HG03565 (cell line): ENCODE results near the gene TRAF3.
"Not testable (repeated sequence)": the region's sequence is repeated elsewhere in the genome, so short reads cannot be mapped to it uniquely, and the experiment has no call there.

ENCODE experiments used
- ATAC-seq: cut with Tn5 transposase; IDR thresholded peaks from one replicate; pipeline ENCODE4 v1.9.1; 2021; ENCODE audit warnings: mild to moderate bottlenecking, moderate library complexity; ENCODE audit not compliant: unreplicated experiment

TRAF3 gene

DNA sequence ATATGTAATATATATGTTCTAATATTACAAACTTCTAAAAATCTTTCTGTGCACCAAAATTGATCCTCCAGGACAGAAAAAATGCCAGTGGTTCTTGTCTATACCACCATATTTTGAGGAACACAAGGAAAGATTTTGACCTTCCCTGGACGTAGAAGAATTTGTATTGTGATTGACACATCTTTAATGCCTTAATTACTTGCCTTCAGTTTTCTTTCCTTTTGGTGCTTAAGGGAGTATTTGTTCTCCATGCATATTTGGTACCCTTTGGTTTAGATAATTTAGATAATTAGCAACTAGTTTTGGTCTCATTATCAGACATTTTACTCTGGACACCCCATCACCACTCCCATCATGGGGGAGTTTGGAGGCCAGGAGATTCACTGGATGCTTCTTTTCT is 27.6 kb downstream of the TRAF3 start:
- no peak for ATAC-seq

DNA sequence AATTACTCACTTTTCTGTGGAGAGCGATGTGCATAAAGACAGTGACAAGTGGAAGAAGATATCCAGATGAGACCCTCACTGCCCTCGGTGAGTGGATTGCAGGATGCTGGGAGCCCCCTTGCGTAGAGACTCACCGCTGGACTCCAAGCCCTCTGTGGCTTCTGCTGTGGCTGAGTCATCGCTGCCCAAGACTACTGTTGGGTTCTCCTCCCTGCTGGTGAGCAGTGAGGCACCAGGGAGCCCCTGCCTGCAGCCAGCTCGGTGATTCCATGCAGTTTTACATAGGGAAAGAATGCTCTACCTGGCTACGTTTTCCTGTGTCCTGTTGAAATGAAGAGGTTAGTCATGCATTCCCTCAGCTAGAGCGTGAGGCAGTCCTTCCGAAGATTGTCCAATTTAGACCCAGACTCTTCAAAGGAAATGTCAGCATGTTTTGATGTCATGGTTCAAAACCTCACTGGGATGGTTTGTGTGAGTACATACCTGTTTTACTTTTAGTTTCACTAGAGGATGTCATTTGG is 28.2 kb downstream of the TRAF3 start:
- peak; percentile 39 for ATAC-seq

DNA sequence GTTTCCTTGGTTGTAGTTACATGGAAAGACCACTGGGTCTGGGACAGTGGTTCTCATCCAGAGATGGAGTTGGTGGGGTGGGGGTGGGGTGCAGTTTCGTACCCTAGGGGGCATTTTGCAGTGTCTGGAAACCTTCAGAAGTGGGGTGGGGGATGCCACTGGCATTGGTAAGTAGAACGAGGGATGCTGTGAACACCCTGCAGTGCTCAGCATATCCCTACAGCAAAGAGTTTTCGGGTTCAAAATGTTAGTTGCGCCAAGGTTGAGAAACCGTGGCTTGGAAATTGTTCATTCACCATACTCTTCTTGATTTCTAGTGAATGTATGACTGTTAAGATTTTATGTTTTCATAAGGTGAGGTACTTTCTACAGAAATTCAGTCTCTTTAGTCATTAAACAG is 28.7 kb downstream of the TRAF3 start:
- no peak for ATAC-seq

DNA sequence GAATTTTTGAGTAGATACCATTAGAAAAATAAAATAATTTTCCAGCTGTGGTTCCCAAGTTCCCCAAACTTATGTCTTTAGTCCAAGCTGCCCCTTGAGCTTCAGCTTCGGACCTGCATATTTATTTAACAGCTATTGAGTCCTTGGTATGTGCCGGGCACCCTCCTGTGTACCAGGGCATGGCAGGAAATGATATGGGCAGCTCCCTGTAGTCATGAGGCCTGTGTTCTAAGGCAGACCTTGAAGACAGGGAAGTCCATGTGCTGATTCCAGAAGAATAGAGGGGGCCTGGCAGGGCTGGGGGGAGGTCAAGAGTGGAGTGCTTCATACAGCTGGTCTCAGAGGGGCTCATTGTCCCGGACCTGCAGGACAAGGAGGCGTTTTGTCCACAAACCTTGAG is 29.2 kb downstream of the TRAF3 start:
- ATAC-seq = no peak

DNA sequence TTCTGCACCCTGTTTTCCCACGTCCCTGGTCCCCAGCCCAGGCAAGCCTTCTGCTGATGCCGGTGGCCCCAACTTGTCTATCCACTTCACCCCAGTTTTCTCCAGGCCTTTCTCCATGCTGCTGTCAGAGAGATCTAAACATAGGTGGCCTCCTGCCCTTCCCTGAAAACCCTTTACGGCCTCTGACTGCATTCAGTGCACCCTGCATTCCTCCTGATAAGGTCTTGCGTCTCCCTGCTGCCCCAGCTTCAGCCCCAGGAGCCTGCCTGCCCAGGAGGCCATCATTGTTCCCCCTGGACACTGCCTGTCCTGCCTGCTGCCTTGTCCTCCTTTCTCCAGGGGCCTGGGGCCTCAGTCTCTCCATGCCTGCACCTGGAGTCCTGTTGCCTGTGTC is 29.8 kb downstream of the TRAF3 start:
- ATAC-seq = no peak

DNA sequence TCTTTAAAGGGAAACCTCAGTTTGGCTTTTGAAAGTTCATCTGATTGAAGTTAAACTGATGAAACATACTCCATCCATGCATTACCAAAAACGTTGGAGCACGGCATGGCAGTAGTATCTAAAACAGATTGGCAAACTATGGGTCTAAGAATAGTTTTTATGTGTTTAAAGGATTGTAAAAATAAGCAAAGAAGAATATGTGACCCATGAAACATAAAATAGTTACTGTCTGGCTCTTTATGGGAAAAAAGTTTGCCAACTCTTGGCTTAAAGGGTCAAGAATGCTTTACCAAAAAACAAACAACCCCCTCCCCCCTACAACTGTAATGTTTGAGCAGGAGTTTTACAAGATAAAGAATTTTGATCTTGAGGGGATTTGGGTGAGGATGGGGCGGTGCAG is 32.6 kb downstream of the TRAF3 start:
- no peak for ATAC-seq

DNA sequence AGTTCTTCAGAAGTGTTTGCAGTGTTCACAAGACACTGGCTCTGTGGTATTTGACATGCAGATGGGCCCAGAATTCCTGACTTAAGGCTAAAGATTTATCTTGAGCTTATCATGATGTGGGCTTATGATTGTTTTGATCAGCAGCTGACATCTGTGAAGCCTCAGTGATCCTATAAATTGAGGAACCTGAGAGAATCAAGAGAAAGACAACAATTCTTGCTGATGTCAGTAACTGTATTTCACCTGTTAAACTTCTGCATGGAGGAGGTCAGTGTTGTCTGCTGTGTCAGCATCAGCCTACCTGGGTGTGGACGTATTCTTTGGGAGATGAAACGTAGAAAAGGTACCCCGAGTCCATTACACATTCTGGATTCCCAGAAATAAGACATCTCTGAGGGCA is 33.3 kb downstream of the TRAF3 start:
- no peak for ATAC-seq

DNA sequence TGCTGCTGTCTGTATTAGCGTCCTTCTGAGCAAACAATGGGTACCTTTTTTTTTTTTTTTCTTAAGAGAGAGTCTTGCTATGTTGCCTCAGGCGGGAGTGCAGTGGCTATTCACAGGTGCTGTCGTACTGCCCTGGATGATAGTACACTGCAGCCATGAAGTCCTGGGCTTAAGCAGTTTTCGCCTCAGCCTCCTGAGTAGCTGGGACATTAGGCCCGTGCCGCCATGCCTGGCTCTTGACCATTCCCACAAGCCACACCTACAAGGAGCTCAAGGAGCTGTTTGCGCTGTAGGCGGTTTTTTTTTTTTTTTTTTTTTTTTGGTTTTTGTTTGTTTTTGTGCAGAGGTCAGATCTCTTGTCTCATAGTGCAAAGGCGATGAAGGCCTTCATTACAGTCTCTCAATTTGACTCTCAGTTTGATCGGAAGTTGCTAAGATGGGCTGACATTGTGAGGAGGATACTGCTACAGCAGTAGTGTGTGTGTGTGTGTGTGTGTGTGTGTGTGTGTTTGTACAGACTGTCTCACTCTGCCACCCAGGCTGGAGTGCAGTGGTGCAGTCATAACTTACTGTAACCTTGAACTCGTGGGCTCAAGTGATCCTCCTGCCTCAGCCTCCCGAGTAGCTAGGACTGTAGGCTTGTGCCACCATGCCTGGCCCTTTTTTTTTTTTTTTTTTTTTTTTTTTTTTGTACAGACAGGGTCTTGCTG is 34.2 kb downstream of the TRAF3 start:
- ATAC-seq = no peak

DNA sequence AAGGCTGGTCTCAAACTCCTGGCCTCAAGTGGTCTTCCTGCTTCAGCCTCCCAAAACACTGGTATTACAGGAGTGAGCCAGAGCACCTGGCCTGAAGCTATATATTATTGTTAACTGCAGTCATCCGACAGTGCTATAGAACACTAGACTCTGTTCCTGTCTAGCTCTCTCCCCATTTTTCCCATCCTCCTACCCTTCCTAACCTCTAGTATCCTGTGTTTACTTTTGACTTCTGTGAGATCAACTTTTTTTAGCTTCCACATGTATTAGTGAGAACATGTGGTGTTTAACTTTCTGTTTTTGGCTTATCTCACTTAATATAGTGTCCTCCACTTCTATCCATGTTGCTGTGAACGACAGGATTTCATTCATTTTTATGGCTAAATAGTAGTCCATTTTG is 34.7 kb downstream of the TRAF3 start:
- no peak for ATAC-seq

DNA sequence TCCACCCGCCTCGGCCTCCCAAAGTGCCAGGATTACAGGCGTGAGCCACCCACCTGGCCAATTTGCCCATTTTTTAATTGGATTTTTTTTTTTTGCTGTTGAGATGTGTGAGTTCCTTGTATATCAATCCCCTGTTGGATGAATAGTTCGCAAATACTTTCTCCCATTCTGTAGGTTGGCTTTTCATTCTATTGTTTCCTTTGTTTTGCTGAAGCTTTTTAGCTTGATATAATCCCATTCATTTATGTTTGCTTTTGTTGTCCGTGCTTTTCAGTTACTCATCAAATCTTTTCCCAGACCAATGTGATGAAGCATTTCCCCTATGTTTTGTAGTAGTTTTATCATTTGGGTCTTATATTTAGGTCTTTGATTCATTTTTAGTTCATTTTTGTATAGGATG is 36.4 kb downstream of the TRAF3 start:
- ATAC-seq = no peak

DNA sequence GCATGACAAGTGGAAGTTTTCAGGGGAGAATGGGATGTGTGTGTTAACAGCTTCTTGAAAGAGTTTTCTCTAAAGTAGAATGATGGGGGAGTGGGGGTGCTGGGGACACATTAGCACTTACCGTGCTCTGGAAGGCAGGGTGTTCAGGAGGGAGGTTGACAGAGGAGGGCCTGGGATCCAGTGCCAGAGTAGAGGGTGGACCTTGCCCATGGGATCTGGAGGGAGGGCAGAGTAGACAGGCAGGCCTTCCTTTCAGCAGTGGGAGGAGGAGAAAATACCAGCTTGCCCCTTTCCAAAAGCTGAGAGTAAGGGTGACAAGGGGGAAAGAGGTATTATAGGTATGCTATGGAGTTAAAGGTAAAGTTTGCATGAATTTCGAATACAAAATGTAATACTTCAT is 40.1 kb downstream of the TRAF3 start:
- no peak for ATAC-seq

DNA sequence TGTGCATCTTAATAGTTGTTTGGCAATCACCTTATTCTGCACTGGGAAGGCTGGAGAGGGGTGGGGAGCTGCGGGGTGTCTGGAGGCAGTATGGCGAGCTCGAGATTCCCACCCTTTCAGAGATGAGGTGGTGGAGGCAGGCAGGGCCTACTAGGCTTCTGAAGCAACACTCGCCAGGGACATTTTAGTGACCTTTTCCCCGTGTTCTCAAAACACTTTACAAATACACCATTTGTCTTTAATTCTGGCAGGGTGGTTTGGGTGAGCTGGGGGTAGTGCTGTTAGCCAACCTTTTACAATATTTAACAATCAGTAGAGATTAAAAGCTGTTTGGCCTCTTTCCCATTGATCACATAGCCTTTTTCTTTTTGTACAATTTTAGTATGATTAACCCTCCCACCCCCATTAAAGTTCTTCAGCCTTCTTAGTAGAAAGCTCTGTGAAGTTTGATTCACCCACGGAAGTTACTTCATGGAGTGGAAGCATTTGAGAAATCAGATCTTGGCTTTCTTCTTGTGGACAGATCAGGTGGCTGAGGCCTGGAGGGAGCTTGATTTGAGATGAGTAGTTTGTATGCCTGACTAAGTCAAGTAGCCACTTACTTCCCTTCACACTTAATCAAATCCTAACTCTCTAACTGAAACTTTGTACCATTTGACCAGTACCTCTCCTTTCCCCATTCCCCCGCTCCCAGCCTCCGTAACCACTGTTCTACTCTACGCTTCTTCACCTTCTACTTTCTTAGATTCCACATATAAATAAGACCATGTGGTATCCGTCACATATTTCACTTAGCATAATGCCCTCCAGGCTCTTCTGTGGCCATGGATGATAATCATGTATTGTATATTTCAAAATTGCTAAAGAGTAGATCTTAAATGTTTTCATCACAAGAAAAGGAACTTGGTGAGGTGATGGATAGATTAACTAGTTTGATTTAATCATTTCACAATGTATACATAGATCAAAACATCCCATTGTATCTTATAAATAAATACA is 41.0 kb downstream of the TRAF3 start:
- ATAC-seq = no peak

DNA sequence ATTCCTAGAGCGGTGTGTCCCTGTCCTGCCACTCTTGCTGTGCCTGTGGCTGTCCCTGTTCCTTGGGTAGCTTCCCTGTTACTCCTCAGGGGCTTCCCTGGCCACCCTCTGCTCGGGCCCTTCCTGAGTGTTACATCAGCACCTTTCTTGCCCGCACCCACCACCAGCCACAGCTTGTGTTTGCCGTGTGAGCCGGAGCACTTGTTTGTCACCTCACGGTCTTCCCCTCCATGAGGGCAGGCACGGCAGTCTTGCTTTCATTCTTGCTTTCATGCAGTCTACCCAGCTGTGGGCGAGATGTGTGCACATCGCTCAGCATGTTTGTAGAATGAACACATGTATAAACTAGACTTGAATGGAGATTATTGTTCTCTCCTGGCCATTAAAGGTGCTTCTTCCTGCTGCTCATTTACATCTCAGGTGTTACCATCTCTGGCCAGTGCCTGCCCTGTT is 42.0 kb downstream of the TRAF3 start:
- peak; percentile 55 for ATAC-seq

DNA sequence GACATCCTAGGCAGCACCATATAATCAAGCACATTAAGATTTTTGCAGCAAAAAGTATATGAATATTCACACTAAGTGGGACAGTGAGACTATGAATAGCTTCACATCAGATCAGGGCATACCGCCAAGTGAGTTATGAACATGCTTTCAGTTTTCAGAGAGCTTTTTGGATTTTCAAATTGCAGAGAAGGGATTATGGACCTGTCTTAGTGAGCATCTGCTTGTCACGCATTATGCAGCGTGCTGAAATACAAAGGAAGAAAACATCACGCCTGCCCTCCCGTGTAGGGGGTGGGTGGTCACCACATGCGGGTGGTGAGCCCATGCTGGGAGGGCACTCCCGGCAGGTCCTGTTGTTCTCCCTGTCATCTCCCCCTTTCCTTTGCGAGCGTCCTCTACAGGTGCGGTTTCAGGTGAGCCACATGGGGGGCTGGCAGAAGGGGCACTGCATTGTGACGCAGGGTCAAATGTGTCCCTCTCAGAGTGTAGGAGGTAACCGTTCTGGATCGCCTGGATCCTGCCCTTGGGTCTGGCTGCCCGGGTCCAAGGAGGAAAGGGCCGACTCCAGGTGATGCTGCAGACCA is 42.6 kb downstream of the TRAF3 start:
- peak; percentile 7 for ATAC-seq

DNA sequence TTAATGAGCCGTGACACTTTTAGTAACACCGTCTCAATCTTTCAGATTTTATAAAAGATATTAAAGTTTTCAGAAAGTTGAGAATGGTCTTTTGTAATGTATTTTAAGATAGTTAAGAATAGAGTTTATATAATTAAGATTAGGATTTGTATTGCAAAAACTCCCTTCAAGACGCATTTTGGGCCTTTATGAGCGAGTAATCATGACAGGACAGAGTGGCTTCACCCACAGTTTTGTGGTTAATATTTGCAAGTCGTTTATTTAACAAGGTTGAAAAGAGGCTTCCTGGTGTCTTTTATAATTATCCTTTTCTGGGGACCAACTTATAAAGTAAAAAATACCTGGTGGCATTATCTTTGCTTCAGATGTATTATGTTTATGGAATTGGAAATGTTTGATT is 44.0 kb downstream of the TRAF3 start:
- ATAC-seq = no peak

DNA sequence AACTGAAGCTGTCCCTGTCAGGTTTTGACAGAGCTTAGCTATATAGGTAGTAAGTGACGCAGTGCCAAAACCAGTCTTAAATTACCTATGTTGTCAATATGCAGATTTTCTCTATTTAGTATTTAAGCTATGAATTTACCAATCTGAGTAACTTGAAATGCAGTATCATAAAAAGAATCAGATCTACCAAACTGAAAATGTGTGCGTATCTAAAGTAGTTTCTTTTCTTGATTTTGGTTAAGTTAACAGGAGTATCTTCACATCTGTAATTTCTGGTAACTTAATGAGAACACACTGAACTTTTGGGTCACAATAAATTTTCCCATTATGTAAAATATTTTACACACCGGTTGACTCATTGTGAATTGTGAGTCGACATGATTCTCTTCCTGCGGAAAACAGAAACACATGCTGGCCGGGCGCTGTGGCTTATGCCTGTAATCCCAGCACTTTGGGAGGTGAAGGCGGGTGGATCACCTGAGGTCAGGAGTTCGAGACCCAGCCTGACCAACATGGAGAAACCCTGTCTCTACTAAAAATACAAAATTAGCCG is 45.1 kb downstream of the TRAF3 start:
- ATAC-seq = no peak

DNA sequence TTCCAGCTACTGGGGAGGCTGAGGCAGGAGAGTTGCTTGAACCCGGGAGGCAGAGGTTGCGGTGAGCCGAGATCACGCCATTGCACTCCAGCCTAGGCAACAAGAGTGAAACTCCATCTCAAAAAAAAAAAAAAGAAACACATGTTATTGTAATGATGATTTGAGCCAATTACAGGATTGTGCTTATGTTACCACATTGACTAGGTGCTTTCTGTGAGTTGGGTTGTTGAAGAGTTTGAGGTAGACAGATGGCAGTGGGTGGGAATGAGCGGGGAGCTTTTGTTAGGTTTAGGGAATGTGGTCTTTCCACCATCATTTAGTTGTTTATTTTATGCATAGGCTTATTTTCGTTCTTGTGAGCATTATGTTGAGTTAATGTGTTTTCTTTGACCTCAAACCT is 45.6 kb downstream of the TRAF3 start:
- not testable (repeated sequence) for ATAC-seq

DNA sequence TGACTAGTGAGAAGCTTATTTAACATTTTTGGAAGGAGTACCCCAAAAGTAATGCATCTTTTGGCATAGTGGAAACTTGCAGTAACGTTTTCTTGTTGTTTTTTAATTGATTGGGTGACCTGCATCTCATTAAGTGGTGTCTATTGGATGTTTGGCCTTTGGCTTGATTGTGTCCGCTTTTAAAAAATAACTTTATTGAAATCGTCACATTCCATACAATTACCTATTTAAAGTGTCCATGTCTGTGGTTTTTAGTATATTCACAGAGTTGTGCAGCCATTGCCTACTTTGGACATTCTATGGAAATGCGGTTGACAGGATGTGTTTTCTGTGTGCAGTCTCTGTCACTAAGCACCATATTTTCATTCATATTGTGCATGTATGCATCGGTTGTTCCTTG is 46.3 kb downstream of the TRAF3 start:
- no peak for ATAC-seq

DNA sequence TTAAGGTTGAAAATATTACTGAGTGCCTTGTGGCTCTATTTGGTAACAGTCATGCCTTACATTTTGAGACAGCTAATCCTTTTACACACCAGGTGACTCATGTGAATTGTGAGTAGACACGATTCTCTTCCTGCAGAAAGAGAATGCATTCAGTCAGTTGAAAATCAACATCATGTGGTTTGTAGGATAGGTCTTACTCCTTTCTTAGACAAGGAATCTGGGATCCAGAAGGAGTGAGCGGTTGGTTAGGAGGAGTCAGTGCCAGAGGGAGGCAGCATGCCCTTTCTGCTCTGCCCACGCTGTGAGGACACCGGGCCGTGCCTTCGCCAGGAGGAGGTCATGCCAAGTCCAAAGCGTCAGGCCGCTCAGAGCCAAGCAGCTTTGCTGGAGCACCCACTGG is 47.6 kb downstream of the TRAF3 start:
- ATAC-seq = no peak

DNA sequence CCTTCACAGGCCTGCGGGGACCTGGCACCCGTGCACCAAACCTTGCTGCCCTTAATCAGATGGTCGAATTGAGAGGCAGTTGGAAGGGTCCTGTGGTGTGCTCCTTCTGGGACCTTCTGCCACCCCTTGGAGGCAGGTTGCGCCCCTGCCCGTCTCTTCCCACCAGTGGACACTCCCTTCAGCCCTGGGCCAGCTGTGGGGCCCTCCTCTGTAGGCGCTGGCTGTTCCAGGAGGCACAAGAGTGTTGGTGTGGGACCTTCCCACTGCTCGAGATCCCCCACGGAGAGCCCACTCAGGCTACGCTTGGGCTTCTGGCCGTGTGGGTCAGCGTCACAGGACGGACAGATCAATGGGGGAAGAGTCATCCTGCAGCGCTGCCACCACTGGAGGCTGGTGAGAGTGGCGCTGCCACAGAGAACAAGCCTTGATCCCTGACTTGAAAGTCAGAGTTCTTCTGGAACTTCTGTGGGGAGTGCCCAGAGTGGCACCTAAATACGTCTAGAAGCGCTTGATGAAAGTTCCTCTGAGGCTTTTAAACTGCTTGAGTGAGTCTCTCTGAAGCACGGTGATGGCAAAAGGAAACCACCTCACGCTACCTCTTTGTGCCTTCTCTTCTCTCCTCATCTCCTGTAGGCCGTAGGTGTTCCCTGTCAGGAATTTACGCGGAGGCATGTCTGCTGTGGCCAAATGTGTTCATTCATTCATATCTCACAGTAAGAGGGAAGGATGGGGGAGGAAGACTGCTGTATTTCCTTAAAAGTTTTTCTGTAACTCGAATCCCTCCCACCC is 48.3 kb downstream of the TRAF3 start:
- no peak for ATAC-seq
